Measurements from ENCODE around the gene KIF26A.

KIF26A gene

DNA sequence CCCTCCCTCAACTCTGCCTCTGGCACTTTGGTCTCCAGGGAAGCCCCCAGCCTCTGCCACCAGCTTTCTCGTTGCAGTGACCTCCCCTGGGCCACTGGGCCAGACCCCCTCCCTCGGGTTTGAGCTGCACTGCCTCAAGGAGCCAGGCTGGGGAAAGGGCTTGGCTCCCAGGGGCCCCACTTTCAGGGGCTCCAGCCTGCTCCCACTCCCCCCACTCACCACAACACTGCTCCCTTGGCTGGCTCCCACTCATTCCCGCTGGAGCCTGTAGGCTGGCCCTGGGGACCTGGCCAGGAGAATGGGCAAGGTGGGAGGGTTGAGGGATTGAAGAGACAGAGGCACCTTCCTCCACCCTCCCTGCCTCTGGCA, 19.3 kb upstream of the KIF26A start:
- no peak for DNase-seq (ENCODE audit: extremely low spot score)
- TF ChIP-seq TARDBP (IDR thresholded peaks at IDR 0.05) (no peak), FOXM1 (IDR thresholded peaks at IDR 0.05; ENCODE audit: borderline replicate concordance) (no peak), NFRKB (IDR thresholded peaks at IDR 0.05) (no peak), ZNF384 (IDR thresholded peaks at IDR 0.05) (no peak), FOXA1 (IDR thresholded peaks at IDR 0.05) (no peak), ARNT (IDR thresholded peaks at IDR 0.05) (no peak), FOXK2 (IDR thresholded peaks at IDR 0.05) (no peak), BHLHE40 (IDR thresholded peaks at IDR 0.05; ENCODE audit: borderline replicate concordance) (no peak), LEF1 (IDR thresholded peaks at IDR 0.05; ENCODE audit: borderline replicate concordance) (no peak), SUZ12 (IDR thresholded peaks at IDR 0.05) (no peak), CTBP1 (IDR thresholded peaks at IDR 0.05; ENCODE audit: borderline replicate concordance) (no peak), HDGF (IDR thresholded peaks at IDR 0.05; ENCODE audit: borderline replicate concordance) (no peak), L3MBTL2 (conservative IDR thresholded peaks at IDR 0.05) (no peak), SP1 (IDR thresholded peaks at IDR 0.05) (no peak), ELF4 (IDR thresholded peaks at IDR 0.05) (no peak)
- TF ChIP-seq, protein P1, sequence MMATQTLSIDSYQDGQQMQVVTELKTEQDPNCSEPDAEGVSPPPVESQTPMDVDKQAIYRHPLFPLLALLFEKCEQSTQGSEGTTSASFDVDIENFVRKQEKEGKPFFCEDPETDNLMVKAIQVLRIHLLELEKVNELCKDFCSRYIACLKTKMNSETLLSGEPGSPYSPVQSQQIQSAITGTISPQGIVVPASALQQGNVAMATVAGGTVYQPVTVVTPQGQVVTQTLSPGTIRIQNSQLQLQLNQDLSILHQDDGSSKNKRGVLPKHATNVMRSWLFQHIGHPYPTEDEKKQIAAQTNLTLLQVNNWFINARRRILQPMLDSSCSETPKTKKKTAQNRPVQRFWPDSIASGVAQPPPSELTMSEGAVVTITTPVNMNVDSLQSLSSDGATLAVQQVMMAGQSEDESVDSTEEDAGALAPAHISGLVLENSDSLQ (IDR thresholded peaks at IDR 0.05): no peak
- POLR2A ChIA-PET: no interaction called here
- CTCF ChIA-PET: no interaction called here

DNA sequence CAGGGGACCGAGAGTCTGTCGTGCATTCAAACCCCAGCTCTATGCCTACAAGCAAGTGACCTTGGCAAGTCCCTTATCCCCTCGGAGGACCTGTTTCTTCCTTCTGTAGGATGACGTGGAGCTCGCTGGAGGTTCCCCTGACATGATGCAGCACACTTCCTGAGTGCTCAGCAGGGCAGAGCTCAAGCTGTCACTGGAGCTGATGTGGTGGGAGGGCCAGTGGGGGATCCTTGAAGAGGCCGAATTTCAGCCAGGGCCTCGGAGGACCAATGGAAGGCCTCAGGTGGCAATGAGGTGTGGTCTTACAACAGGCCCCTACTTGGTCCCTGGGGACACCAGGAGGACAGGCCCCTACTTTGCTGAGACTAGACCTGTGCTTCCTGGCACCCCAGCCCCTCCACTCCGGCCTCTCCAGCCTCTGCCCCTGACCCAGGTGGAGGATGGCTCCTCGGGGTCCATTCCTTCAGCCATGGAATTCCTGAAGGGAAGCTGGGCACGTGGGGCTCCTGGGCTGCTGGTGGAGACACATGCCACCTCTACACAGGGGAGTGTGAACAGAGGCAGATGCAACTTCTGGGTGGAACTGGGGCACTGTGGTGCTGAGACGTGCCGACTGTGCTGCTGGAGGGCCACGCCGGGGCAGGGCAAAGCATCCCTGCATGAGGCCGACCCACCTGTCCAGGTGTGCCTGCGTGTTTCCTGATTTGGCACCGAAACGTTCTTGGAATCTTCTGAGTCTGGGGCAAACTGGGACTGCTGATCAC, 18.7 kb upstream of the KIF26A start:
- ChIA-PET POLR2A (no interaction called here), CTCF (no interaction called here)
- no peak for DNase-seq (ENCODE audit: extremely low spot score)
- TF ChIP-seq SUZ12 (IDR thresholded peaks at IDR 0.05) (no peak), FOXK2 (IDR thresholded peaks at IDR 0.05) (no peak), FOXM1 (IDR thresholded peaks at IDR 0.05; ENCODE audit: borderline replicate concordance) (no peak), ZNF384 (IDR thresholded peaks at IDR 0.05) (no peak), FOXA1 (IDR thresholded peaks at IDR 0.05) (no peak), ARNT (IDR thresholded peaks at IDR 0.05) (no peak), LEF1 (IDR thresholded peaks at IDR 0.05; ENCODE audit: borderline replicate concordance) (no peak), NFRKB (IDR thresholded peaks at IDR 0.05) (no peak), CTBP1 (IDR thresholded peaks at IDR 0.05; ENCODE audit: borderline replicate concordance) (no peak), TARDBP (IDR thresholded peaks at IDR 0.05) (no peak), HDGF (IDR thresholded peaks at IDR 0.05; ENCODE audit: borderline replicate concordance) (no peak)
- TF ChIP-seq, protein P1 (IDR thresholded peaks at IDR 0.05): no peak

DNA sequence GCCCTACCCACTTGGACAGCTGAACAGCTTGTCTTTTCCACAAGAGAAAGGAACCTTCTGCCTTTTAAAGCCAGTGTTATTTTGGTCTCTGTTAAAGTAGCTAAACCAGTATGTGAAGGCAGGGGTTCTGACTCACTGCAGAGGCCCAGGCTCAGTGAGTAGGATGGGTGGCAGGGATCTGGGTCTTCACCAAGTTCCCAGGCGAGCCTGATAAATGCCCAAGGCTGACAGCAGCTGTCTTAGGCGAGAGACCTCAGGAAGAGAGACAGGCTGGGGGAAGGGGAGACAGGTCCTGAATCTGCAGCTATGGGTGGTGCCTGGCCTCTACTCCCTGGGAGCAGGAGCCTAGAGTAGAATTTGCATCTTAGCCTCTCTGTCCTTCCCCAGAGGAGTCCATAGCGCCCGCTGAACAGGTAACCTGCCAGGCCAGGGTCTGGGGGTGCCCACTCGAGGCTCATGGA, 18.1 kb upstream of the KIF26A start:
- POLR2A ChIA-PET: no interaction called here
- TF ChIP-seq SP1 (IDR thresholded peaks at IDR 0.05): no peak
- no peak for TF ChIP-seq SUZ12 (IDR thresholded peaks at IDR 0.05)
- no peak for TF ChIP-seq NFRKB (IDR thresholded peaks at IDR 0.05)
- no peak for TF ChIP-seq ZNF384 (IDR thresholded peaks at IDR 0.05)
- no peak for TF ChIP-seq L3MBTL2 (conservative IDR thresholded peaks at IDR 0.05)
- TF ChIP-seq HDGF (IDR thresholded peaks at IDR 0.05; ENCODE audit: borderline replicate concordance): no peak
- no peak for TF ChIP-seq TARDBP (IDR thresholded peaks at IDR 0.05)
- no peak for TF ChIP-seq CTBP1 (IDR thresholded peaks at IDR 0.05; ENCODE audit: borderline replicate concordance)
- no peak for TF ChIP-seq BHLHE40 (IDR thresholded peaks at IDR 0.05; ENCODE audit: borderline replicate concordance)
- TF ChIP-seq, protein P1 (IDR thresholded peaks at IDR 0.05): no peak
- no peak for TF ChIP-seq ARNT (IDR thresholded peaks at IDR 0.05)
- CTCF ChIA-PET: interaction anchor here (1.3 kb wide), 1 partner anchor 42 kb away, joined by 3 read pairs; no protein-coding TSS in a partner anchor
- no peak for DNase-seq (ENCODE audit: extremely low spot score)

DNA sequence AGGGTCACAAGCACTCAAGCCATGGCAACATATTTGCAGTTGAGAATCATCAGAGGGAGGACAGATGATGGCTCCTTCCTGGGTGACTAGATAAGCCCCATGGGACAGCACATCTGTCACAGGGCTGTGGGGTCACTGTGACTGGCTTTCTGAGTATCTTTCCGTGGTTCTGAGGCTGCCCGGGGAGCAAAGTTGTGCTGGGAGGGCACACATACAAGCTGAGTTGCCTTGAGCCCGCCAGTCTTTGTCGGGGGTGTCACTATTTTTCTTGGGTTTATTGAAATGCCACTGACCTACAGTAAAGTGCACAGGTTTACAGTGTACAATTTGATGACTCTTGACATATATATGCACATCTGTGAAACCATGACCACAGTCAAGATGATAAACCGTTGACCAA, 17.2 kb upstream of the KIF26A start:
- no peak for DNase-seq (ENCODE audit: extremely low spot score)
- CTCF ChIA-PET: interaction anchor here (1.3 kb wide), 1 partner anchor 43 kb away, joined by 3 read pairs; no protein-coding TSS in a partner anchor

DNA sequence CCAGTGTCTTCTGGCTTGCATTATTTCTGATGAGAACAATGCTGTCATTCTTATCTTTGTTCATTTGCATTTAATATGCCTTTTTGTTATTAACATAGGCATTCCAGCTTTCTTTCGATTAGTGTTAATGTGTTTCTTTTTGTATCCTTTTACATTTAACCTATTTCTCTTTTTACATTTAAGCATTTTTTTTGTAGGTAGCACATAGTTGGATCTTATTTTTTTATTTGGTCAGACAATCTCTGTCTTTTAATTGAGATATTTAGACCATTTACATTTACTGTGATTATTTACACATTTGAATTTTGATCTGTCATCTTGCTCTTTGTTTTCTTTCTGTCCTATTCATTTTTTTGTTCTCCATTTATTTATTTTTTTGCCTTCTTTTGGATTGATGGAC, 14.5 kb upstream of the KIF26A start:
- DNase-seq (ENCODE audit: extremely low spot score): no peak
- ChIA-PET POLR2A (no interaction called here), CTCF (no interaction called here)
- TF ChIP-seq BHLHE40 (IDR thresholded peaks at IDR 0.05; ENCODE audit: borderline replicate concordance) (no peak), CTBP1 (IDR thresholded peaks at IDR 0.05; ENCODE audit: borderline replicate concordance) (no peak), FOXA1 (IDR thresholded peaks at IDR 0.05) (no peak), ZNF384 (IDR thresholded peaks at IDR 0.05) (no peak), ELF4 (IDR thresholded peaks at IDR 0.05) (no peak), SUZ12 (IDR thresholded peaks at IDR 0.05) (no peak), ARNT (IDR thresholded peaks at IDR 0.05) (no peak), FOXK2 (IDR thresholded peaks at IDR 0.05) (no peak), HDGF (IDR thresholded peaks at IDR 0.05; ENCODE audit: borderline replicate concordance) (no peak), LEF1 (IDR thresholded peaks at IDR 0.05; ENCODE audit: borderline replicate concordance) (no peak), SP1 (IDR thresholded peaks at IDR 0.05) (no peak), FOXM1 (IDR thresholded peaks at IDR 0.05; ENCODE audit: borderline replicate concordance) (no peak), NFRKB (IDR thresholded peaks at IDR 0.05) (no peak), TARDBP (IDR thresholded peaks at IDR 0.05) (no peak), L3MBTL2 (conservative IDR thresholded peaks at IDR 0.05) (no peak)
- TF ChIP-seq, protein P1 (IDR thresholded peaks at IDR 0.05): no peak

More for the DNA sequence above, 17.2 kb upstream of the KIF26A start:
- POLR2A ChIA-PET: no interaction called here
- TF ChIP-seq FOXA1 (IDR thresholded peaks at IDR 0.05) (no peak), FOXM1 (IDR thresholded peaks at IDR 0.05; ENCODE audit: borderline replicate concordance) (no peak), NFRKB (IDR thresholded peaks at IDR 0.05) (no peak), TARDBP (IDR thresholded peaks at IDR 0.05) (no peak), L3MBTL2 (conservative IDR thresholded peaks at IDR 0.05) (no peak), SP1 (IDR thresholded peaks at IDR 0.05) (no peak), SUZ12 (IDR thresholded peaks at IDR 0.05) (no peak), FOXK2 (IDR thresholded peaks at IDR 0.05) (no peak), ZNF384 (IDR thresholded peaks at IDR 0.05) (no peak), LEF1 (IDR thresholded peaks at IDR 0.05; ENCODE audit: borderline replicate concordance) (no peak), HDGF (IDR thresholded peaks at IDR 0.05; ENCODE audit: borderline replicate concordance) (no peak), CTBP1 (IDR thresholded peaks at IDR 0.05; ENCODE audit: borderline replicate concordance) (no peak), ARNT (IDR thresholded peaks at IDR 0.05) (no peak), ELF4 (IDR thresholded peaks at IDR 0.05) (no peak), BHLHE40 (IDR thresholded peaks at IDR 0.05; ENCODE audit: borderline replicate concordance) (no peak)
- TF ChIP-seq, protein P1 (IDR thresholded peaks at IDR 0.05): no peak

All from HEK293T (cell line).